Heart left ventricle (tissue), 13 donors: Measurements from ENCODE around the gene FOXD4L6.
"Not testable (repeated sequence)": the region's sequence is repeated elsewhere in the genome, so short reads cannot be mapped to it uniquely, and the experiment has no call there.

Source experiments
- CTCF ChIP-seq, 12 donors: fragments of 200-600 bp; sonication (generic) in 4 of 12; IDR thresholded peaks; one replicate each; pipeline versions ENCODE4 v1.5.0 to v1.8.0; 2018 to 2022; ENCODE audit warnings: antibody characterized with exemption in 12 of 12, mild to moderate bottlenecking in 5 of 12
- POLR2A ChIP-seq, 2 donors: fragments of 450-650 bp; IDR thresholded peaks; one replicate each; pipeline ENCODE4 v1.6.1; 2017; ENCODE audit warnings: antibody characterized with exemption in 2 of 2, mild to moderate bottlenecking in 2 of 2, moderate library complexity in 2 of 2
- donor health status: ischemic (EF 13 %, LVEDD 7.1; RV severe dilation, severe dysfunction).
- donor health status: DM: no; HTN: yes; CAD: no.
- donor health status: DM: no; HTN: no; CAD: no.
- donor health status: ischemic (EF 25% LVEDD 6.9; RV normal size, moderate dysfunction).
- donor health status: ischemic (EF 25% LVEDD 5.7; RV mildly dilated, moderate dysfunction).
- donor health status: ischemic (EF 35%, LVEDD 5.7; RV mildly dilated, moderate dysfunction).
- donor health status: nonischemic (EF 11% LVEDD 7.7; RV severe dilation, severe dysfunction).
- donor health status: DM: yes; HTN: yes; CAD: no.
- donor health status: PGD.
- donor health status: ischemic (EF 29% LVEDD 5.4; RV normal size, mild dysfunction).
- donor health status: nonischemic (EF 23%, LVEDD 6.1; RV moderate dilation, normal function).

- not testable (repeated sequence) for TF ChIP-seq CTCF, POLR2A (IDR thresholded peaks at IDR 0.05)
Measured at GRCh38 chr9:41119719-41120118, 8.8 kb downstream of the FOXD4L6 start.
